ENCODE data around the gene FAM221B. TPM values are rescaled to one million over a fixed set of nuclear protein-coding genes. Genes with fewer than 3 reads are reported as not detected.

The FAM221B gene
- total and polyA plus RNA-seq, 9 donors, result not detected

DNA sequence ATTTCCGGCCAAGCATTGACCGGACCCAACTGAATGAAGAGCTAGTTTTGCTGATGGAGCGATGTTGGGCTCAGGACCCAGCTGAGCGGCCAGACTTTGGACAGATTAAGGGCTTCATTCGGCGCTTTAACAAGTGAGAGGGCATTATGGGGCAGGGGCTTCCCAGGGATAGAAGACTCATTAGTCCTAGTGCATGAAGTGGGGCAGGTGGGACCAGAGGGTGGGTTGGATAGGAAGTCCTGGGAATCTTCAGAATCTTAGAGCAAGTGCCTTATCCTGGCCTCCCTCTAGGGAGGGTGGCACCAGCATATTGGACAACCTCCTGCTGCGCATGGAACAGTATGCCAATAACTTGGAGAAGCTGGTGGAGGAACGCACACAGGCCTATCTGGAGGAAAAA, 22.4 kb downstream of the FAM221B start:
- TF ChIP-seq, protein P1, sequence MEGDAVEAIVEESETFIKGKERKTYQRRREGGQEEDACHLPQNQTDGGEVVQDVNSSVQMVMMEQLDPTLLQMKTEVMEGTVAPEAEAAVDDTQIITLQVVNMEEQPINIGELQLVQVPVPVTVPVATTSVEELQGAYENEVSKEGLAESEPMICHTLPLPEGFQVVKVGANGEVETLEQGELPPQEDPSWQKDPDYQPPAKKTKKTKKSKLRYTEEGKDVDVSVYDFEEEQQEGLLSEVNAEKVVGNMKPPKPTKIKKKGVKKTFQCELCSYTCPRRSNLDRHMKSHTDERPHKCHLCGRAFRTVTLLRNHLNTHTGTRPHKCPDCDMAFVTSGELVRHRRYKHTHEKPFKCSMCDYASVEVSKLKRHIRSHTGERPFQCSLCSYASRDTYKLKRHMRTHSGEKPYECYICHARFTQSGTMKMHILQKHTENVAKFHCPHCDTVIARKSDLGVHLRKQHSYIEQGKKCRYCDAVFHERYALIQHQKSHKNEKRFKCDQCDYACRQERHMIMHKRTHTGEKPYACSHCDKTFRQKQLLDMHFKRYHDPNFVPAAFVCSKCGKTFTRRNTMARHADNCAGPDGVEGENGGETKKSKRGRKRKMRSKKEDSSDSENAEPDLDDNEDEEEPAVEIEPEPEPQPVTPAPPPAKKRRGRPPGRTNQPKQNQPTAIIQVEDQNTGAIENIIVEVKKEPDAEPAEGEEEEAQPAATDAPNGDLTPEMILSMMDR (IDR thresholded peaks at IDR 0.05), result no peak
- TF ChIP-seq EP300 (IDR thresholded peaks at IDR 0.05) (no peak), POLR2A (IDR thresholded peaks at IDR 0.05) (no peak)
- no peaks in the 10 kb centered on the region for H3K27me3 ChIP-seq
- H3K9me3 ChIP-seq, result no peaks in the 10 kb centered on the region
- intact Hi-C loops (cut with DNase I), result no loop called here
- WGBS, 3 donors, result 89 to 96% (median 96%) methylated on average over 8 of the region's 8 CpGs
- no peak overlapping the region for H3K27ac ChIP-seq
- no peak for DNase-seq
- H3K36me3 ChIP-seq, result no peaks in the 10 kb centered on the region
- H3K4me3 ChIP-seq, result no peak overlapping the region
- H3K4me1 ChIP-seq (ENCODE audit: insufficient read depth), result no peaks in the 10 kb centered on the region

DNA sequence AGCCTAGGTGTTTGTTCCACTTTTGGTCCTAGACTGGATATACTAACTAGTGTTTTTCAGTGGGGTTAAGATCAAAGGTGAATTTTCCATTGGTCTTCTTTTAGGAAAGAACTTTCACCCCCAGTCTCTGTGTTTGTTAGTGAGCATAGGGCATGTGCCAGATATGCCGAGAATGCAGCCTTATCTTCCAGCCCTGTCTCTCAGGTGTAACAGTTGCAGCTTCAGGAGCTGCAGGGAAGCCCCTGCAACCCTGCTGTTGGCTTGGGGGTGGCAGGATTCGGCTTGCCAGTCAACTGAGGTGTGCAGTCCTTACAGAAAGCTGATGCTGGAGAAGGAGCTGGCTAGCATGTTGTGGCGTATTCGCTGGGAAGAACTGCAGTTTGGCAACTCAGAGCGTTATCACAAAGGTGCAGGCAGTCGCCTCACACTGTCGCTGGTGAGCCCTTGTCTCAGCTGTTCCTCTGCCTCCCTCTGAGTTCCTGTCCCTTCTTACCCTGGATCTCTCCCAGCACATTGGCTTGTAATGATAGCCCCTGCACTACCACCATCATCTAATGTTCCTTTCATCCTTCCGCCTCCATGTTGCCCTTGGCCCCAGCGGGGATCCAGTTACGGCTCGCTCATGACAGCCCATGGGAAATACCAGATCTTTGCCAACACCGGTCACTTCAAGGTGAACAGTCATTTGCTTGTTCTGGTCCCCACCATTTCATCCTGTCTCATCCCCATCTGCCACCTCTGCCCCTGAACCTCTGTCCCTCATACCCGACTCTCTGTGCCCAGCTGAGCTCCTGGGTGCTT, 27.0 kb downstream of the FAM221B start:
- WGBS, 3 donors, result 88 to 93% (median 90%) methylated on average over 13 of the region's 13 CpGs
- H3K36me3 ChIP-seq, result no peaks in the 10 kb centered on the region
- DNase-seq, result no peak
- intact Hi-C loops (cut with DNase I), result no loop called here
- H3K4me3 ChIP-seq, result no peak overlapping the region
- no peak overlapping the region for H3K27ac ChIP-seq
- H3K4me1 ChIP-seq (ENCODE audit: insufficient read depth), result no peaks in the 10 kb centered on the region
- TF ChIP-seq, protein P1 (IDR thresholded peaks at IDR 0.05), result no peak
- TF ChIP-seq EP300 (IDR thresholded peaks at IDR 0.05) (no peak), POLR2A (IDR thresholded peaks at IDR 0.05) (no peak)
- no peaks in the 10 kb centered on the region for H3K9me3 ChIP-seq
- H3K27me3 ChIP-seq, result no peaks in the 10 kb centered on the region

DNA sequence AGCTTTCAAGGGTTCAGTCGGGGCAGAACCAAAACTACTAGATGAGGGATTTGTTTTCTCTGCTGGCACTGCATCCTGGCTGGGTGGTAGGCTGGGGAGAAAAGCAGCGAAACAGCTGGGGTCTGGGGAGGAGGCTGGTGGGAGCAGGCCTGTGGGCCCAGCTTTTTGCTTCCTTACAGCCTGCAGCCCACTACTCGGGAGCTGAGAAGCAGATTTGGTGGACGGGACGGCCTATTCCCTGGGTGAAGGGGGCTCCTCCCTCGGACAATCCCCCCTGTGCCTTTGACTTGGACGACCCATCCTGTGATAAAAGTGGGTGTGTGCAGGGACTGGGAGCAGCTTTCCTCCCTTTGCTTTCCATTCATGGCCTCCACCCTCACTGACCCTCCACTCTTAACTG, 28.0 kb downstream of the FAM221B start:
- Histone ChIP-seq H3K4me1 (ENCODE audit: insufficient read depth) (no peaks in the 10 kb centered on the region), H3K9me3 (no peaks in the 10 kb centered on the region), H3K4me3 (no peak overlapping the region), H3K27me3 (no peaks in the 10 kb centered on the region), H3K27ac (no peak overlapping the region), H3K36me3 (no peaks in the 10 kb centered on the region)
- DNase-seq, result no peak
- no peak for TF ChIP-seq POLR2A (IDR thresholded peaks at IDR 0.05)
- no peak for TF ChIP-seq EP300 (IDR thresholded peaks at IDR 0.05)
- TF ChIP-seq, protein P1 (IDR thresholded peaks at IDR 0.05), result no peak
- intact Hi-C loops (cut with DNase I), result no loop called here
- WGBS, 3 donors, result 76 to 83% (median 78%) methylated on average over 7 of the region's 7 CpGs

DNA sequence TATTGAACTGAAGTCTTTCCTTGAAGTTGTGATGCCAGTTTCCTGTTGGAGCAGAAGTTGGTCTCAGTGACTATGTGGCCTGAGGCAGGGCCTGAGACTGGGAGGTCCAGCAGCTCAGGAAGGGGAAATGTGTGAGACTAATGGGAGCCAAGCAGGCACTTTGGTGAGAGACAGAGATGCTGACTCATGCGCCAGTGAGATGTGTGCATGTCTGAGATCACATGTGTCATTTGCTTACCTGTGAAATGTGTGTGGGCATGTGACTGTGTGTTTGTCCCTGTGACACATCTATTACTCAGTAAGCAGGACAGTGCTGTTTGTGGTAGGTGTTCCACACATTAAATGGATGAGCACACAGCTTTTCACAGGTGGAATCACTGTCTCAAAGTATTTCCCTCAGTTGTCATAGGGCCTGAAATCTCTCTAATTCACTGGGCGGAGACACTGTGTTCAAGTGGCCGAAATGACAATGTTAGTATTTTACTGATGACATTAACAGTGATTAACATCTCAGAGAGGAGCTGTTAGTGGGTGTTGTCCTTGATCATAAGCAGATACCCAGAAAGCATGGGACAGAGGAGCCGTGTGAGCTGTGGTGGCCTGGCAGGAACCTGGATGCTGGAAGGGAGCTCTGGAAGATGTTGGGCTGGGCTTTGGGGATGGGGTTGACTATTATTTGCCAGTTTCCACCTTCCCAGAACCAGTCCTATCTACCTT, 29.7 kb downstream of the FAM221B start:
- intact Hi-C loops (cut with DNase I), result loop anchor here in 1 of 4 donors (10.0 kb wide), 1 partner anchor 146 kb away; no protein-coding TSS in a partner anchor
- Histone ChIP-seq H3K27ac (no peak overlapping the region), H3K4me1 (ENCODE audit: insufficient read depth) (no peaks in the 10 kb centered on the region), H3K36me3 (no peaks in the 10 kb centered on the region), H3K27me3 (no peaks in the 10 kb centered on the region), H3K9me3 (no peaks in the 10 kb centered on the region), H3K4me3 (no peak overlapping the region)
- WGBS, 3 donors, result 88 to 95% (median 93%) methylated on average over 4 of the region's 4 CpGs
- TF ChIP-seq, protein P1 (IDR thresholded peaks at IDR 0.05), result no peak
- TF ChIP-seq EP300 (IDR thresholded peaks at IDR 0.05), result no peak
- TF ChIP-seq POLR2A (IDR thresholded peaks at IDR 0.05), result no peak
- no peak for DNase-seq
